Fibroblast of skin of right biceps (primary cell): Measurements from ENCODE around the gene NEUROG3.
A peak's percentile ranks its signal among the peaks of the same experiment; 100 is the strongest.
"Not testable (repeated sequence)": the region's sequence is repeated elsewhere in the genome, so short reads cannot be mapped to it uniquely, and the experiment has no call there.

Experiments
- DNase-seq: peaks from one replicate; pipeline ENCODE4 v3.0.0-alpha.2; 2013

NEUROG3 gene

GRCh38 chr10:69570050-69570816, 3.0 kb downstream of the NEUROG3 start:
- DNase-seq, result no peak

GRCh38 chr10:69569396-69569934, 3.8 kb downstream of the NEUROG3 start:
- no peak for DNase-seq

GRCh38 chr10:69568472-69569395, 4.5 kb downstream of the NEUROG3 start:
- no peak for DNase-seq

GRCh38 chr10:69567920-69568319, 5.3 kb downstream of the NEUROG3 start:
- peak; percentile 49 for DNase-seq

- DNase-seq, result no peak
These were observed 10.4 kb downstream of the NEUROG3 start for GRCh38 chr10:69562731-69563254.

- DNase-seq, result no peak
These were observed 13.7 kb downstream of the NEUROG3 start for GRCh38 chr10:69559525-69559924.

GRCh38 chr10:69558559-69558958, 14.7 kb downstream of the NEUROG3 start:
- DNase-seq, result no peak

GRCh38 chr10:69554611-69555010, 18.6 kb downstream of the NEUROG3 start:
- DNase-seq, result no peak

GRCh38 chr10:69553328-69553727, 19.9 kb downstream of the NEUROG3 start:
- no peak for DNase-seq

GRCh38 chr10:69552268-69552667, 21.0 kb downstream of the NEUROG3 start:
- DNase-seq, result no peak

- no peak for DNase-seq
These were observed 23.3 kb downstream of the NEUROG3 start for GRCh38 chr10:69549959-69550358.

GRCh38 chr10:69541463-69541862, 31.8 kb downstream of the NEUROG3 start:
- no peak for DNase-seq

GRCh38 chr10:69538461-69538860, 34.8 kb downstream of the NEUROG3 start:
- DNase-seq, result no peak

GRCh38 chr10:69537449-69537848, 35.8 kb downstream of the NEUROG3 start:
- DNase-seq, result no peak

- DNase-seq, result not testable (repeated sequence)
These were observed 36.7 kb downstream of the NEUROG3 start for GRCh38 chr10:69536521-69536920.

GRCh38 chr10:69533658-69534057, 39.6 kb downstream of the NEUROG3 start:
- DNase-seq, result no peak

- DNase-seq, result no peak
These were observed 45.3 kb downstream of the NEUROG3 start for GRCh38 chr10:69527961-69528360.
